Peyer's patch (tissue), 4 donors: ENCODE measurements around the gene KDM2B.

Experiments
- CTCF ChIP-seq, 6 experiments: fragments of 450-650 bp in 4 of 6; fragments of 200-600 bp in 2 of 6; sonication (generic) in 1 of 6; IDR thresholded peaks; one replicate each; pipeline ENCODE4 v1.5.1; 2017 to 2019; ENCODE audit warnings: antibody characterized with exemption in 6 of 6, mild to moderate bottlenecking in 3 of 6, moderate library complexity in 1 of 6
- POLR2A ChIP-seq, 2 donors: fragments of 450-650 bp; IDR thresholded peaks; one replicate each; pipeline ENCODE4 v1.5.1; 2017; ENCODE audit warnings: antibody characterized with exemption in 2 of 2, mild to moderate bottlenecking in 2 of 2, moderate library complexity in 2 of 2

- TF ChIP-seq CTCF (IDR thresholded peaks at IDR 0.05) (no peak), POLR2A (IDR thresholded peaks at IDR 0.05) (no peak)
Measured at GRCh38 chr12:121610239-121611149, 29.7 kb upstream of the KDM2B start.
